IMR-90 (cell line): Measurements from ENCODE around the gene SYCE3. TPM values are rescaled to one million over a fixed set of nuclear protein-coding genes. Genes with fewer than 3 reads are reported as not detected.

Experiments used
- ATAC-seq: fragments of 200-7000 bp; cut with Tn5 transposase; 2 replicates; pipeline ENCODE4 v1.9.1; 2020; ENCODE audit warnings: low read depth, mild to moderate bottlenecking, moderate library complexity
- BruUV-seq: library from RNA; stranded (reverse); fragments of 400-500 nt; replicated peaks from 2 replicates; lab custom pipeline; 2021; lab: Mats Ljungman, UMichigan
- CTCF ChIA-PET: fragments of 300-600 bp; formaldehyde crosslinking; extraction: SDS; loops from one replicate; lab custom pipeline; 2021; ENCODE audit warnings: antibody characterized with exemption; lab: Yijun Ruan, JAX
- POLR2A ChIA-PET: fragments of 300-600 bp; sonication (Branson Sonifier 250); formaldehyde crosslinking; loops from one replicate; lab custom pipeline; 2022; ENCODE audit warnings: antibody characterized with exemption; ENCODE audit not compliant: unreplicated experiment; lab: Charles Lee
- DNase-seq: peaks from one replicate; pipeline ENCODE4 v3.0.0; 2013
- H2AFZ ChIP-seq: replicated peaks from 2 replicates; pipeline ENCODE3; 2013; ENCODE audit warnings: low read length, mild to moderate bottlenecking; ENCODE audit not compliant: poor library complexity
- H2AK5ac ChIP-seq: 2 replicates; pipeline ENCODE4 v1.6.1; 2013; ENCODE audit warnings: low read depth, low read length, inconsistent platforms
- H2AK9ac ChIP-seq: replicated peaks from 2 replicates; pipeline ENCODE3; 2013; ENCODE audit warnings: mild to moderate bottlenecking, low read depth, low read length, moderate library complexity; ENCODE audit not compliant: poor library complexity
- H2BK120ac ChIP-seq: 2 replicates; pipeline ENCODE4 v1.6.1; 2013; ENCODE audit warnings: low read depth, low read length, inconsistent platforms
- H2BK15ac ChIP-seq: 3 replicates; pipeline ENCODE4 v1.6.1; 2013; ENCODE audit warnings: low read depth, low read length, inconsistent platforms
- H2BK20ac ChIP-seq: 2 replicates; pipeline ENCODE4 v1.6.1; 2013; ENCODE audit warnings: low read depth, mild to moderate bottlenecking, inconsistent platforms, low read length, moderate library complexity
- H2BK5ac ChIP-seq: 2 replicates; pipeline ENCODE4 v1.6.1; 2013; ENCODE audit warnings: mild to moderate bottlenecking, low read depth, low read length, inconsistent platforms; ENCODE audit not compliant: poor library complexity, severe bottlenecking
- H3K14ac ChIP-seq: replicated peaks from 2 replicates; pipeline ENCODE4 v1.6.1; 2013; ENCODE audit warnings: low read depth, low read length, inconsistent platforms
- H3K18ac ChIP-seq: 2 replicates; pipeline ENCODE4 v1.6.1; 2013; ENCODE audit warnings: low read depth, low read length, control low read depth
- H3K23ac ChIP-seq: 2 replicates; pipeline ENCODE4 v1.6.1; 2013; ENCODE audit warnings: low read depth, low read length, inconsistent platforms
- H3K27ac ChIP-seq: 2 replicates; pipeline ENCODE4 v1.5.1; 2013; ENCODE audit warnings: mild to moderate bottlenecking, control low read depth, low read length; ENCODE audit not compliant: insufficient read depth
- H3K27me3 ChIP-seq: 2 replicates; pipeline ENCODE4 v1.6.1; 2013; ENCODE audit warnings: low read length; ENCODE audit not compliant: control insufficient read depth, insufficient read depth
- H3K36me3 ChIP-seq: 2 replicates; pipeline ENCODE4 v1.6.1; 2013; ENCODE audit warnings: low read length, mixed read lengths; ENCODE audit not compliant: control insufficient read depth, insufficient read depth
- H3K4ac ChIP-seq: 2 replicates; pipeline ENCODE4 v1.6.1; 2013; ENCODE audit warnings: low read depth, low read length, inconsistent platforms
- H3K4me1 ChIP-seq: 2 replicates; pipeline ENCODE4 v1.6.1; 2013; ENCODE audit warnings: low read length, mixed read lengths; ENCODE audit not compliant: control insufficient read depth, insufficient read depth
- H3K4me2 ChIP-seq: 2 replicates; pipeline ENCODE4 v1.6.1; 2013; ENCODE audit warnings: low read depth, mild to moderate bottlenecking, control low read depth, low read length, moderate library complexity
- H3K4me3 ChIP-seq: 2 replicates; pipeline ENCODE4 v1.5.1; 2013; ENCODE audit warnings: low read depth, mild to moderate bottlenecking, control low read depth, low read length, moderate library complexity; ENCODE audit not compliant: insufficient read depth
- H3K56ac ChIP-seq: 2 replicates; pipeline ENCODE4 v1.6.1; 2013; ENCODE audit warnings: low read length, inconsistent platforms; ENCODE audit not compliant: insufficient read depth; ENCODE audit errors: extremely low read depth
- H3K79me1 ChIP-seq, 2 experiments: 2 replicates each; pipeline ENCODE4 v1.6.1; 2013; ENCODE audit warnings: low read length in 2 of 2, inconsistent platforms in 1 of 2, low read depth in 1 of 2
- H3K9ac ChIP-seq: 2 replicates; pipeline ENCODE4 v1.6.1; 2013; ENCODE audit warnings: low read depth, low read length, control low read depth
- H3K9me1 ChIP-seq: 2 replicates; pipeline ENCODE4 v1.6.1; 2013; ENCODE audit warnings: low read length, inconsistent platforms; ENCODE audit not compliant: insufficient read depth
- H3K9me3 ChIP-seq: 2 replicates; pipeline ENCODE4 v1.6.1; 2013; ENCODE audit warnings: low read length; ENCODE audit not compliant: control insufficient read depth, insufficient read depth
- H4K20me1 ChIP-seq: 2 replicates; pipeline ENCODE4 v1.6.1; 2013; ENCODE audit warnings: low read length, inconsistent platforms; ENCODE audit not compliant: insufficient read depth
- H4K5ac ChIP-seq: 2 replicates; pipeline ENCODE4 v1.6.1; 2013; ENCODE audit warnings: mild to moderate bottlenecking, low read depth, low read length, control low read depth
- H4K8ac ChIP-seq, 2 experiments: 2 replicates each; pipeline ENCODE4 v1.6.1; 2013; ENCODE audit warnings: low read depth in 2 of 2, low read length in 2 of 2, control low read depth in 1 of 2, inconsistent platforms in 1 of 2
- H4K91ac ChIP-seq: 2 replicates; pipeline ENCODE4 v1.6.1; 2013; ENCODE audit warnings: low read depth, low read length, inconsistent platforms; ENCODE audit not compliant: insufficient read depth
- CTCF ChIP-seq: conservative IDR thresholded peaks from 2 replicates; pipeline ENCODE4 v1.5.1; 2012; ENCODE audit warnings: mild to moderate bottlenecking, low read depth, low read length, improper control_type of control experiment
- MAFK ChIP-seq: IDR thresholded peaks from 2 replicates; pipeline ENCODE4 v1.6.1; 2012; ENCODE audit warnings: low read depth, low read length, improper control_type of control experiment
- NFE2L2 ChIP-seq: fragments of 150-350 bp; IDR thresholded peaks from 2 replicates; pipeline ENCODE4 v1.6.1; 2016; ENCODE audit warnings: low read depth, mild to moderate bottlenecking, low read length
- POLR2A ChIP-seq: IDR thresholded peaks from 2 replicates; pipeline ENCODE4 v1.6.1; 2012; ENCODE audit warnings: mild to moderate bottlenecking, low read depth, low read length
- RFX5 ChIP-seq: IDR thresholded peaks from 2 replicates; pipeline ENCODE4 v1.8.0; 2012; ENCODE audit warnings: low read depth, mild to moderate bottlenecking, low read length, moderate library complexity
- SMC3 ChIP-seq: fragments of 150-350 bp; IDR thresholded peaks from 2 replicates; pipeline ENCODE4 v1.6.1; 2016; ENCODE audit warnings: low read depth, mild to moderate bottlenecking, antibody characterized with exemption, low read length, moderate library complexity
- WGBS, 2 experiments: methylation state at CpG; one replicate each; pipeline versions ENCODE4 v1.1.5 to v1.1.7; 2013; ENCODE audit warnings: missing lambda C conversion rate in 2 of 2; ENCODE audit not compliant: insufficient read length in 1 of 2; ENCODE audit errors: extremely low coverage in 2 of 2; 5-methylcytosine and 5-hydroxymethylcytosine counted together
- dilution Hi-C: fragments of 300-500 bp; cut with HindIII; formaldehyde crosslinking; loops from one replicate; pipeline ENCODE4 v1.14.3; 2018; ENCODE audit warnings: low sequenced_read_pairs; ENCODE audit not compliant: unreplicated experiment
- in situ Hi-C: fragments of 300-500 bp; cut with MboI; formaldehyde crosslinking; loops from 3 replicates; pipeline ENCODE4 v1.14.3; 2019; ENCODE audit warnings: low sequenced_read_pairs, inconsistent platforms, mixed read lengths
- intact Hi-C: fragments of 100-400 bp; cut with micrococcal nuclease; formaldehyde crosslinking; loops from 2 replicates; pipeline ENCODE4 v1.10.0; 2022
- polyA plus RNA-seq, 3 experiments: library from polyadenylated mRNA; depleted of rRNA; stranded (reverse); fragments of >200 nt; gene quantifications; 2 replicates each; pipeline ENCODE4 v1.2.3, GENCODE V29; 2012; ENCODE audit warnings: low replicate concordance in 1 of 3
- total RNA-seq: library from RNA; depleted of rRNA; stranded (reverse); fragments of >200 nt; gene quantifications from 2 replicates; pipeline ENCODE4 v1.2.3, GENCODE V29; 2012
- TF ChIP-seq, protein P1 (sequence below): fragments of 150-350 bp; IDR thresholded peaks from 2 replicates; pipeline ENCODE4 v1.6.1; 2016; ENCODE audit warnings: low read depth, mild to moderate bottlenecking, low read length, moderate library complexity, borderline replicate concordance
- TF ChIP-seq, protein P2 (sequence below): fragments of 150-350 bp; IDR thresholded peaks from 2 replicates; pipeline ENCODE4 v1.6.1; 2017; ENCODE audit warnings: mild to moderate bottlenecking, antibody characterized with exemption, low read length, low read depth

Gene SYCE3
- total and polyA plus RNA-seq, 2 of the 4 experiments (the other 2 are of a cell fraction), result not detected

DNA sequence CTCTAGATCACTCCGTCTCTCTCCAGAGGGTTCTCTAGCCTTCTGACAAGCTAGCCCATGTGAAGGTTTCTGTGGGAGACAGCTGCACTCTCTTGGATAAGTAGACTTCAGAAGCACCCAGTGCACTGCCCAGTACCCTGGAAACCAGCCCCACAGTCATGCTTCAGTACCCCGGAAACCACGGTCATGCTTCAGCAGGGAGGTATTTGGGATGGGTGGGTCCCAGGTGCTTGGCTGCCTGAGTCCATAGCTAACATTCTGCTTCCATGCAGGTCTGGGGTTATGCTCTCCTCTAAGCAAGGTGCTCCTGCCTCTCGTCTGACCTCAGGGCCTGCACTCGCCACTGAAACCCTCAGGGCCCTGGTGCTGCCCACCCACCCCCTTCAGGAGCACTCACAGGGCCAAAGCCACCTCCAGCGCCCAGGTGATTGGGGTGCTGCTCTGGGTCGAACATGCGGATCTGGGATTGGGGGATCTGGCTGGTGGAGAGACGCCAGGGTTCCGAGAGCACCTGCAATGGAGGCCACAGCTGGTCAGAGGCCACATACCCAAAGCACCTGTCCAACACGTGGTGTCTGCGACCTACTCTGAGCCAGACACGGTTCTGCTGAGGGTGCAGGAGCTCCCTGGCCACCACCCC is 7.3 kb upstream of the SYCE3 start:
- H2BK15ac ChIP-seq, result no peak overlapping the region
- H3K4ac ChIP-seq, result no peak overlapping the region
- no peak overlapping the region for H3K18ac ChIP-seq
- no peaks in the 10 kb centered on the region for H3K4me1 ChIP-seq
- no peak overlapping the region for H3K14ac ChIP-seq
- DNase-seq, result no peak
- H2BK20ac ChIP-seq, result no peak overlapping the region
- H4K8ac ChIP-seq, result no peak overlapping the region
- no peak overlapping the region for H4K5ac ChIP-seq
- no peak overlapping the region for H4K91ac ChIP-seq
- no peak overlapping the region for H2AK5ac ChIP-seq
- no peak overlapping the region for H3K4me3 ChIP-seq
- H3K79me1 ChIP-seq, result no peaks in the 10 kb centered on the region
- no peak overlapping the region for H2BK5ac ChIP-seq
- H3K4me2 ChIP-seq, result no peak overlapping the region
- intact Hi-C loops, result no loop called here
- H2BK120ac ChIP-seq, result no peak overlapping the region
- H4K20me1 ChIP-seq, result no peaks in the 10 kb centered on the region
- no peak overlapping the region for H2AFZ ChIP-seq
- H3K23ac ChIP-seq, result no peak overlapping the region
- peak overlapping the region; percentile 65 for H2AK9ac ChIP-seq
- ATAC-seq, result no peak
- no peak overlapping the region for H3K27ac ChIP-seq
- H3K9me3 ChIP-seq, result no peaks in the 10 kb centered on the region
- TF ChIP-seq CTCF (no peak), RFX5 (no peak), MAFK (no peak), POLR2A (no peak), NFE2L2 (no peak), SMC3 (no peak)
- TF ChIP-seq, protein P1, sequence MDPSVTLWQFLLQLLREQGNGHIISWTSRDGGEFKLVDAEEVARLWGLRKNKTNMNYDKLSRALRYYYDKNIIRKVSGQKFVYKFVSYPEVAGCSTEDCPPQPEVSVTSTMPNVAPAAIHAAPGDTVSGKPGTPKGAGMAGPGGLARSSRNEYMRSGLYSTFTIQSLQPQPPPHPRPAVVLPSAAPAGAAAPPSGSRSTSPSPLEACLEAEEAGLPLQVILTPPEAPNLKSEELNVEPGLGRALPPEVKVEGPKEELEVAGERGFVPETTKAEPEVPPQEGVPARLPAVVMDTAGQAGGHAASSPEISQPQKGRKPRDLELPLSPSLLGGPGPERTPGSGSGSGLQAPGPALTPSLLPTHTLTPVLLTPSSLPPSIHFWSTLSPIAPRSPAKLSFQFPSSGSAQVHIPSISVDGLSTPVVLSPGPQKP, result no peak
- TF ChIP-seq, protein P2, sequence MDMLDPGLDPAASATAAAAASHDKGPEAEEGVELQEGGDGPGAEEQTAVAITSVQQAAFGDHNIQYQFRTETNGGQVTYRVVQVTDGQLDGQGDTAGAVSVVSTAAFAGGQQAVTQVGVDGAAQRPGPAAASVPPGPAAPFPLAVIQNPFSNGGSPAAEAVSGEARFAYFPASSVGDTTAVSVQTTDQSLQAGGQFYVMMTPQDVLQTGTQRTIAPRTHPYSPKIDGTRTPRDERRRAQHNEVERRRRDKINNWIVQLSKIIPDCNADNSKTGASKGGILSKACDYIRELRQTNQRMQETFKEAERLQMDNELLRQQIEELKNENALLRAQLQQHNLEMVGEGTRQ, result no peak
- H3K9ac ChIP-seq, result no peak overlapping the region
- H3K36me3 ChIP-seq, result no peaks in the 10 kb centered on the region; the same call in 1 of the 2 replicates
- in situ Hi-C loops, result no loop called here
- H3K9me1 ChIP-seq, result no peaks in the 10 kb centered on the region
- no TSS peak for BruUV-seq
- no peak overlapping the region for H3K56ac ChIP-seq
- H3K27me3 ChIP-seq, result 0 out of 2 replicates have a peak, but pooled peaks cover 4% of the 10 kb centered on the region
- POLR2A ChIA-PET, result no interaction called here
- dilution Hi-C loops, result no loop called here
- WGBS, 2 experiments, result 74% methylated on average over 5 of the region's 13 CpGs; no CpG with 5 or more reads in 1 of the 2 experiments
- CTCF ChIA-PET, result no interaction called here
